Mesodermal cell (in vitro differentiated cells): Measurements from ENCODE around the gene ERBB4.

ENCODE experiments used
- H3K27ac ChIP-seq: 2 replicates; pipeline ENCODE4 v1.7.0; 2013; ENCODE audit warnings: mild to moderate bottlenecking, low read depth, low read length, moderate library complexity; ENCODE audit not compliant: severe bottlenecking
- H3K36me3 ChIP-seq: 2 replicates; pipeline ENCODE4 v1.7.1; 2013; ENCODE audit warnings: mild to moderate bottlenecking, low read length, moderate library complexity; ENCODE audit not compliant: control insufficient read depth, insufficient read depth
- H3K4me1 ChIP-seq: one replicate; pipeline ENCODE4 v1.7.1; 2013; ENCODE audit warnings: mild to moderate bottlenecking, low read length; ENCODE audit not compliant: insufficient read depth, control insufficient read depth, poor library complexity, severe bottlenecking
- H3K4me3 ChIP-seq: 2 replicates; pipeline ENCODE4 v1.7.0; 2013; ENCODE audit warnings: low read length, control low read depth, mild to moderate bottlenecking; ENCODE audit not compliant: insufficient read depth, poor library complexity, severe bottlenecking; ENCODE audit errors: extremely low read depth
- H3K9me3 ChIP-seq: 2 replicates; pipeline ENCODE4 v1.7.1; 2013; ENCODE audit warnings: mild to moderate bottlenecking, low read length, moderate library complexity; ENCODE audit not compliant: control insufficient read depth
- WGBS, 2 experiments: methylation state at CpG; one replicate each; pipeline ENCODE4 v1.1.5; 2013; ENCODE audit warnings: missing lambda C conversion rate in 2 of 2; ENCODE audit not compliant: insufficient coverage in 2 of 2; 5-methylcytosine and 5-hydroxymethylcytosine counted together

ERBB4 gene

GRCh38 chr2:212406716-212407115, 131.9 kb downstream of the ERBB4 start:
- H3K36me3 ChIP-seq, result no peaks in the 10 kb centered on the region
- H3K9me3 ChIP-seq, result no peaks in the 10 kb centered on the region
- no CpG with 5 or more reads among the region's 1 CpG for WGBS, 2 experiments
- H3K4me3 ChIP-seq, result no peak overlapping the region
- H3K27ac ChIP-seq, result no peak overlapping the region
- no peaks in the 10 kb centered on the region for H3K4me1 ChIP-seq

- WGBS, 2 experiments, result 83% methylated on average over 1 of the region's 4 CpGs; no CpG with 5 or more reads in 1 of the 2 experiments
- H3K4me3 ChIP-seq, result no peak overlapping the region
- no peaks in the 10 kb centered on the region for H3K4me1 ChIP-seq
- H3K9me3 ChIP-seq, result no peaks in the 10 kb centered on the region
- no peaks in the 10 kb centered on the region for H3K36me3 ChIP-seq
- H3K27ac ChIP-seq, result no peak overlapping the region
Observed at GRCh38 chr2:212402316-212402715, 136.3 kb downstream of the ERBB4 start.

- no peaks in the 10 kb centered on the region for H3K36me3 ChIP-seq
- H3K4me1 ChIP-seq, result no peaks in the 10 kb centered on the region
- no peaks in the 10 kb centered on the region for H3K9me3 ChIP-seq
- no peak overlapping the region for H3K4me3 ChIP-seq
- H3K27ac ChIP-seq, result no peak overlapping the region
- WGBS, 2 experiments, result no CpG with 5 or more reads among the region's 1 CpG
Observed at GRCh38 chr2:212398316-212398715, 140.3 kb downstream of the ERBB4 start.

GRCh38 chr2:212392544-212392943, 146.1 kb downstream of the ERBB4 start:
- Histone ChIP-seq H3K4me1 (no peaks in the 10 kb centered on the region), H3K27ac (no peak overlapping the region), H3K9me3 (no peaks in the 10 kb centered on the region), H3K4me3 (no peak overlapping the region), H3K36me3 (no peaks in the 10 kb centered on the region)
- WGBS, 2 experiments, result 100% methylated on average over 2 of the region's 3 CpGs; no CpG with 5 or more reads in 1 of the 2 experiments

GRCh38 chr2:212392043-212392442, 146.6 kb downstream of the ERBB4 start:
- no CpG with 5 or more reads among the region's 2 CpGs for WGBS, 2 experiments
- Histone ChIP-seq H3K9me3 (no peaks in the 10 kb centered on the region), H3K36me3 (no peaks in the 10 kb centered on the region), H3K27ac (no peak overlapping the region), H3K4me1 (no peaks in the 10 kb centered on the region), H3K4me3 (no peak overlapping the region)

- H3K36me3 ChIP-seq, result no peaks in the 10 kb centered on the region
- H3K4me1 ChIP-seq, result no peaks in the 10 kb centered on the region
- 85 to 96% methylated on average over 1 to 2 of the region's 4 CpGs for whole genome bisulfite sequencing, 2 experiments
- H3K27ac ChIP-seq, result no peak overlapping the region
- H3K4me3 ChIP-seq, result no peak overlapping the region
- no peaks in the 10 kb centered on the region for H3K9me3 ChIP-seq
Observed at GRCh38 chr2:212387146-212387545, 151.5 kb downstream of the ERBB4 start.

GRCh38 chr2:212385241-212385640, 153.4 kb downstream of the ERBB4 start:
- 100% methylated on average over 2 of the region's 2 CpGs; no CpG with 5 or more reads in 1 of the 2 experiments for WGBS, 2 experiments
- no peaks in the 10 kb centered on the region for H3K4me1 ChIP-seq
- no peaks in the 10 kb centered on the region for H3K9me3 ChIP-seq
- no peak overlapping the region for H3K4me3 ChIP-seq
- no peaks in the 10 kb centered on the region for H3K36me3 ChIP-seq
- H3K27ac ChIP-seq, result no peak overlapping the region

GRCh38 chr2:212384027-212384426, 154.6 kb downstream of the ERBB4 start:
- no peak overlapping the region for H3K4me3 ChIP-seq
- H3K27ac ChIP-seq, result no peak overlapping the region
- WGBS, 2 experiments, result no CpG with 5 or more reads among the region's 2 CpGs
- H3K4me1 ChIP-seq, result no peaks in the 10 kb centered on the region
- no peaks in the 10 kb centered on the region for H3K36me3 ChIP-seq
- no peaks in the 10 kb centered on the region for H3K9me3 ChIP-seq

GRCh38 chr2:212381428-212382102, 157.0 kb downstream of the ERBB4 start:
- Histone ChIP-seq H3K4me1 (no peaks in the 10 kb centered on the region), H3K9me3 (no peaks in the 10 kb centered on the region), H3K36me3 (no peaks in the 10 kb centered on the region), H3K27ac (no peak overlapping the region), H3K4me3 (no peak overlapping the region)
- no CpG with 5 or more reads among the region's 1 CpG for WGBS, 2 experiments

GRCh38 chr2:212379103-212379502, 159.5 kb downstream of the ERBB4 start:
- H3K4me1 ChIP-seq, result no peaks in the 10 kb centered on the region
- no CpG with 5 or more reads among the region's 3 CpGs for WGBS, 2 experiments
- no peak overlapping the region for H3K27ac ChIP-seq
- H3K4me3 ChIP-seq, result no peak overlapping the region
- no peaks in the 10 kb centered on the region for H3K9me3 ChIP-seq
- H3K36me3 ChIP-seq, result no peaks in the 10 kb centered on the region

- Histone ChIP-seq H3K4me1 (no peaks in the 10 kb centered on the region), H3K27ac (no peak overlapping the region), H3K4me3 (no peak overlapping the region), H3K9me3 (no peaks in the 10 kb centered on the region), H3K36me3 (no peaks in the 10 kb centered on the region)
- WGBS, 2 experiments, result no CpG with 5 or more reads among the region's 1 CpG
Observed at GRCh38 chr2:212367431-212367830, 171.2 kb downstream of the ERBB4 start.
